Mucosa of rectum (tissue), 2 donors: ENCODE measurements around the gene DCDC2C.
"Not testable (repeated sequence)": the region's sequence is repeated elsewhere in the genome, so short reads cannot be mapped to it uniquely, and the experiment has no call there.

Experiments used
- H3K27ac ChIP-seq, 2 donors: one replicate each; pipeline ENCODE4 v1.7.0; 2013; ENCODE audit warnings: inconsistent platforms in 2 of 2, low read depth in 2 of 2, low read length in 2 of 2
- H3K27me3 ChIP-seq, 2 donors: one replicate each; pipeline ENCODE4 v1.7.0; 2013; ENCODE audit warnings: low read length in 2 of 2; ENCODE audit not compliant: control insufficient read depth in 2 of 2, insufficient read depth in 2 of 2
- H3K36me3 ChIP-seq, 2 donors: one replicate each; pipeline ENCODE4 v1.7.0; 2013; ENCODE audit warnings: low read length in 2 of 2; ENCODE audit not compliant: control insufficient read depth in 2 of 2, insufficient read depth in 2 of 2
- H3K4me1 ChIP-seq, 2 donors: one replicate each; pipeline ENCODE4 v1.7.0; 2013; ENCODE audit warnings: low read length in 2 of 2, mild to moderate bottlenecking in 1 of 2; ENCODE audit not compliant: control insufficient read depth in 2 of 2, insufficient read depth in 2 of 2
- H3K4me3 ChIP-seq, 2 donors: one replicate each; pipeline ENCODE4 v1.7.0; 2013; ENCODE audit warnings: low read length in 2 of 2
- H3K9ac ChIP-seq, 2 donors: one replicate each; pipeline ENCODE4 v1.7.0; 2013; ENCODE audit warnings: low read length in 2 of 2, low read depth in 1 of 2, mild to moderate bottlenecking in 1 of 2
- H3K9me3 ChIP-seq, 2 donors: one replicate each; pipeline ENCODE4 v1.7.0; 2013; ENCODE audit warnings: low read length in 2 of 2; ENCODE audit not compliant: control insufficient read depth in 2 of 2
- donor health status: healthy.
- donor health status: Normal muscosa, but diverticular disease.

Gene DCDC2C, protein sequence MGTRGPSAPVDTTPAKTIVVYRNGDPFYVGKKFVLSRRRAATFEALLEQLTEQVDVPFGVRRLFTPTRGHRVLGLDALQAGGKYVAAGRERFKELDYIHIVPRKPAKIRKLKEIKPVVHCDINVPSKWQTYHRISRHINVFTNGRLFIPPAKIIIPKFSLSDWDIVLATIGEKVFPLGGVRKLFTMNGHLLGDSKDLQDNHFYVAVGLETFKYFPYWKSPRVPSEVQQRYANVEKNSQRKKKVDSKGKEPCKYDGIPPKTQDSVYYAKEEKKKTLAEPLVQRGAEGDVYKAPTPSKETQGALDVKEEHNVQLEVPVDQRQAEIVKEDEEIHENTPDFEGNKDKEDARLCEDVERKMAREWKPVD

DNA sequence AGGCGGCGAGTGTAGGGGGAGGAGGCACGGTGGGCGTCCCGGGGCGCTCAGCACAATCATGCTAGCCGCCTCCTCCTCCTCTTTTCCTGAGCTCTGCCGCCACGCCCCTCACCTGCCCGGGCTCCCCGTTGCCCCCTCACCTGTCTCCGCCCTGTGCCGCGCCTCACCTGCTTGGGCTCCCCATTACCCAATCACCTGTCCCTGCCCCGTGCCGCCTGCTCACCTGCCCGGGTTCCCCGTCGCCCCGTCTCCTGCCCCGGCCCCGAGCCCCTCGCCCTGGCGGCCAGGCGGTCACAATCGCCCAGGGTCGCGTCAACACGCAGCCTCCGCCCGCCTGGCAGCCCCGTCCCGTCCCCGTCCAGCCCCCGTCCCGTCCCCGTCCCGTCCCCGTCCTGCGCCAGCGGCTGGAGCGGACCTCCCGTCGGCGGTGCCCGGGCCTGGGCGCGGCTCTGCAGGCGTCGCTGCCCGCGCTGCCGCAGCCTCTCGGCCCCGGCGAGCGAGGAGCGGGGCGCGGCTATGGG is at the start of gene DCDC2C:
Gene DCDC2C (plus strand): TSS at position 340 of the 521 bp plus-strand sequence. CDS start 177 bp downstream, at position 517.
- no peak within 1 kb of the TSS for H3K4me3 ChIP-seq
- no peaks in the 10 kb centered on the region for H3K4me1 ChIP-seq
- no peaks in the 10 kb centered on the region for H3K9me3 ChIP-seq
- no peaks in the 10 kb centered on the region for H3K36me3 ChIP-seq
- H3K9ac ChIP-seq, result no peak within 1 kb of the TSS
- H3K27me3 ChIP-seq, result no peaks in the 10 kb centered on the region
- no peak within 1 kb of the TSS for H3K27ac ChIP-seq

DNA sequence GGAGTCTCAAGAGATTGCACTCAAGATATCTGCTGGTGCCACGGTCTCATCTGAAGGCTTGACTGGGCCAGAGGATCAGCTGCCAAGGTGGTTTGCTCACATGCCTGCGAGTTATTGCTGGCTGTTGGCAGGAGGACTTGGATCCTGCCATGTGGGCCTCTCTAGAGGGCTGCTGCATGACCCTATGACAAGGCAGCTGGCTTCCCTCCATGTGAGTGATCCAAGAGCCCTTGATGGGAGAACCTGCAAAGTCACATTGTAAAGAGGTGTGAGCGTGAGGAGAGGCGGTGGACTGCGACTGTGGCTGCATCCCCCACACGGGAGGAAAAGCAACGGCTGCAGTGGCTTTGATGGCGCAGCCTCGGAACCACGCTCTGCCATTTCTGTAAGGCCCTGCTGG is 49.4 kb upstream of the DCDC2C start:
- no peak overlapping the region for H3K27ac ChIP-seq
- H3K36me3 ChIP-seq, result no peaks in the 10 kb centered on the region
- H3K4me1 ChIP-seq, result peaks cover 4 to 6% of the 10 kb centered on the region in 2 donors
- peaks cover 0 to 5% of the 10 kb centered on the region in 2 donors for H3K27me3 ChIP-seq
- no peak overlapping the region for H3K9ac ChIP-seq
- no peaks in the 10 kb centered on the region for H3K9me3 ChIP-seq
- H3K4me3 ChIP-seq, result no peak overlapping the region

DNA sequence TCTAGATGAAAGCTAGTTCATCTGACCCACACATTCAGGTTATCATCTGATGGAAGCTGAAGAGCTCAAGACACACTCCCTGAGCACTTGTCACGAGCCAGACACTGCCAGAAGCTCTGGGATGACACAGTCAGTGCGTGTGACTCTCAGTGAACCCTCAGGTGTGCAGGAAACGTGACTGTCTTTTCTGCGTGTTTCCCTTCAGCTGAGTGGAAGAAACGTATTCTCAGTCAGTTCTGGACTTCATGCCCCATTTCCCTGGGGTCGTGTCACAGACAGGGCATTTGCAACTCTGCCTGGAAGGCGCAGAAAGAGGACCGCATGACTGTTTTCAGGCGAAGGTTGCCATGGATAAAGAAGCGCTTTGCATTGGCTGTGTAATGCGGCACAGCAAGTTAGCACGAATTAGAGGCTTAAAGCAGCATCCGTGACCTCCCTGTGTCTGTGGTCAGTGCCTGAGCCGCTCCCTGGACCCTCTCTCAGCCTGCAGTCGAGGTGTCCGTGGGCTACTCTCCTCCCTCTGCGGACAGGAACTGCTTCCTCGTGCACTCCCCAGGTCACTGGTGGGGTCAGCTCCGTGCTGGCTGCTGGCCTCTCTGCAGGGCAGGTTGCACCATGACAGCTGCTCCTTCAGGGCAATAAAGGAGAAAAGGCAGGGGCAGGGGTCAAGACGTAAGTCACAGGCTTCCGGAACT is 48.7 kb upstream of the DCDC2C start:
- Histone ChIP-seq H3K4me1 (peaks cover 4 to 6% of the 10 kb centered on the region in 2 donors), H3K9ac (no peak overlapping the region), H3K9me3 (no peaks in the 10 kb centered on the region), H3K27me3 (peaks cover 0 to 5% of the 10 kb centered on the region in 2 donors), H3K4me3 (no peak overlapping the region), H3K36me3 (no peaks in the 10 kb centered on the region), H3K27ac (no peak overlapping the region)

DNA sequence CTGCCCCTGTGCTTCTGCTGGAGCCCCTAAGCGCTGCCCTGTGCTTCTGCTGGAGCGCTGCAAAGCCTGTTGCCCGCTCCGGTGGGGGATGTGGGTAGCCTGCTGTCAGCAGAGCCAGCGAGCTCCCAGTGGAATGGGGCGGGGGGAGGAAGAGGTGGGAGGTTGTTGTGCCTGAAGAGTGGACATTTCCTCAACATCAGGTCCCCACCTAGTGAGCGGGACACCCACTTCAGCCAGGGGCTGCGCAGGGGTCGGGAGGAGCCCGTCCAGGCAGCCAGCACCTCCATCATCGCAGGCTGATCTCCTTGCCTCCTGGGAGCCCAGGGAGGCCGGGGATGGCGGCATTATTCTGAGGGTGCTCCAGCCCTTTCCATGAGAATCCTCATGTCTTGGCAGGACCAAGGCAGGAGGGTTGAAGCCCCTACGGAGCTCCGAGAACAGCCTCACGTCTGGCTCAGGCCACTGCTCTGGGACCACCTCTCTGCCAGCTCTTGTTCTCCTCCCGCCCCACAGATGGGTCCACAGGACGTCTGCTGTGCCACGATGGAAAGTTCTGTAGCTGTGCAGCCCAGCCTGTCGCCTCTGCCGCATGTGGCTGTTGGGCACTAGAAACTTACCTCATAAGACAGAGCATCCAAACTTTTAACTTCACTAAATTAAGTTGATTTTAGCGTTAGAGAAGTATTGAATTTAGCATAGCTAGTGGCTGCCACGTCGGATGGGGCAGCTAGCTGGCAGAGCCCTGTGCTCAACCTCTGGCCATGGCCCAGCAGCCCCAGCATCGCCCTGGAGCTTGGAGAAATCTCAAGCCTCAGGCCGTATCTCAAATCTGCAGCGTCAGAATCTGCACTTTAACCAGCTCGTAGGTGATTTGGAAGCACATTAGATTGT is 47.3 kb upstream of the DCDC2C start:
- Histone ChIP-seq H3K36me3 (no peaks in the 10 kb centered on the region), H3K4me1 (peaks cover 4 to 6% of the 10 kb centered on the region in 2 donors), H3K27me3 (peaks cover 0 to 5% of the 10 kb centered on the region in 2 donors), H3K4me3 (no peak overlapping the region), H3K9ac (no peak overlapping the region), H3K27ac (no peak overlapping the region), H3K9me3 (no peaks in the 10 kb centered on the region)

DNA sequence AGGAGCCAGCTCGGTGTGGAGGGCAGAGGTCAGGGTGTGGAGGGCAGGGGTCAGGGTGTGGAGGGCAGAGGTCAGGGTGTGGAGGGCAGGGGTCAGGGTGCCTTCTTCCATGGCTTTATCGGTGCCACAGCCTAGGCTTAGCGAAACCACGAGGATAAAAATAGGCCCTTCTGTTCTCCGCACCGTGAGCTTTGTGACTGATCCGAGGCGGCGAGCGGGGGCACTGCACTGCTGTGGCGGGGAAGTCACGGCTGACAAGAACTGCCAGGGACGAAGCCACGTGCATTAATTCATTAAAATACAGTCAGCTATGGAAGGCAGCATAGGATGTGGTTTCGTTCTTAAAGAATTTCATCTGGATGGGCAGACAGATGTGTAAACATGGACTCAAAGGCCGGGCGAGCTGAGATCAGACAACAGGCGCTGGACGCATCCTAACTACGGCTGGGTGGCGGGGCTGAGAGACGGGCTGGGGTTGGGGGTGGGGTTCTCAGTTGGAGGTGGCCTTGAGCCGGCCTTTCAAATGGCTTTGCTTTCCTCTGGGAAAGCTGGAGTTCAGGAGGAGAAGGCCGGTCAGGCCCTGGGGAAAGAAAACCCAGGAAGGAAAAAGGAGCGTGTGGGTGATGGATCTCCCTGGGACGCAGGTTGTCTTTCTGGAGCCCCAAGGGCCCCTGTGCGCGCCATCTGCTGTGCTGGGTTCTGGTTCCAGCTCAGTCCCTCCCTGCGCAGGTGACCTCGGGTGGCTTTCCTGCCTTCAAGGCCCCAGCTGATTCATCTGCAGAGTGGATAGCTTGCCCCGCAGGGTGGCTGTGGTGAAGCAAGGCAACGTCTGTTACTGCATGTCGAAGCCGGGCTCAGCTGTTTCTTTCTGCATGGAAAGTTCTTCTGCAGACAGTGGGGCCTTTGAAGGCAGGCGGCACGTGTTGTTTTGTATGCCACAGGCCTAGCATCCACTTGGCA is 46.3 kb upstream of the DCDC2C start:
- no peak overlapping the region for H3K9ac ChIP-seq
- H3K4me1 ChIP-seq, result peaks cover 0 to 2% of the 10 kb centered on the region in 2 donors
- no peak overlapping the region for H3K27ac ChIP-seq
- H3K36me3 ChIP-seq, result no peaks in the 10 kb centered on the region
- H3K27me3 ChIP-seq, result peaks cover 0 to 2% of the 10 kb centered on the region in 2 donors
- no peaks in the 10 kb centered on the region for H3K9me3 ChIP-seq
- no peak overlapping the region for H3K4me3 ChIP-seq

DNA sequence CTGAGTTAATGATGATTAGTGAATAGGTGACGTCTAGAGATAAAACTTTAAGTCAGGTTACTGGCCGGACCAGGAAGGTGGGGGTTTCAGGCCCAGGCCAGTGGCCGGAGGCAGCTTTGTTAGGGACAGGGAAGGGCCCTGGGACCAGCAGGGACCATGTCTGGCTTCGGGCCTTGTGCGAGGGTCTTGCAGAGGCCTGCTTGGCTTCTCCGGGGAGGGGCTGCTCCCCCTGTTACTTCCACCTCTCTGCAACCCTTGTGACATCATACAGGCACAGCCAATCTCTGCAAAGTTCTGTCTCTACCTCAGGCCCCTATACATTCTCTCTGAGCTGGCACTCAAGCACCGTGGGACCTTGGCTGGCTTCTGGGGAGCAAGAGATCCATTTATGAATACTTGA is 45.5 kb upstream of the DCDC2C start, which contains the start of gene ALLC:
Gene ALLC (plus strand): TSS at position 320 of the 400 bp plus-strand sequence. CDS start 12,958 bp downstream, outside the sequence.
- Histone ChIP-seq H3K4me3 (no peak within 1 kb of the TSS), H3K9ac (no peak within 1 kb of the TSS), H3K36me3 (no peaks in the 10 kb centered on the region), H3K9me3 (no peaks in the 10 kb centered on the region), H3K27me3 (no peaks in the 10 kb centered on the region), H3K27ac (no peak within 1 kb of the TSS), H3K4me1 (no peaks in the 10 kb centered on the region)

DNA sequence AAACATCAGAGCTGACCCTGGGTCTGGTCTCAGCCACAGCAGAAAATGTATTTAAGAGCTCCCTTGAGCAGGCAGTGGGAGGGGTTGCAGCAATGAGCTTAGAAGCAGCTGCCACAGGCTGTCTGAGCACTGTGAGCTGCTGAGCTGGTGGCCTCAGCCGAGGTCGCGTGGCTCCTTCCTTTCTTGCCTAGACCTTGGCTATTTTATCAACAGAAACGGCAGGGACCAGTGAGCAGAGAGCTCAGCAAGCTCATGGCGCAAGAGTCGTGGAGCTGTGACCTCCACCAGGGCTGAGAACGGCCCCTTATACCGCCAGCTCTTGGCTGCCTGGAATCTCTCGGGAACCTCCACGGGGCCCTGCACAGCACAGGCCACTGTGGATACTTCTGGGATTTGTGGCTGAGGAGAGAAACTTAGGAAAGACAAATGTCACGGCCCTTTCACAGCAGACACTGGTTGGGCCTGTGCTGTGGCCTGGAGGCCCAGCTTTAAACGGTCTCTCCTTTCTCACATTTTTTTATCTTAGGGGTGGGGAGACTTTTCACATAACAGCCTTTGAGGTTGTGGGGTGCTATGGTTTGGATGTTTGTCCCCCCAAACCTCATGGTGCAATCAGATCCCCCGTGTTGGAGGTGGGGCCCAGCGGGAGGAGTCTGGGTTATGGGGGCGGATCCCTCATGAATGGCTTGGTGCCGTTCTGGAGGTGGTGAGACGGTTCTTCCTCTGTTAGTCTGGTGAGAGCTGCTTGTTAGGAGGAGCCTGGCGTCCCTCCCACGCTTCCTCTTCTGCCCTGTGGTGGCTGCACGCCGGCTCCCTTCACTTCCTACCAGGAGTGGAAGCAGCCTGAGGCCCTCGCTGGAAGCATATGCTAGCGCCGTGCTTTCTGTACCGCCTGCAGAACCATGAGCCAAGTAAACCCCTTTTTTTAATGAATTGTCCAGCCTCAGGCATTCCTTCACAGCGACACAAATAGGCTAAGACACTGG is 43.6 kb upstream of the DCDC2C start:
- Histone ChIP-seq H3K27me3 (no peaks in the 10 kb centered on the region), H3K36me3 (no peaks in the 10 kb centered on the region), H3K4me3 (no peak overlapping the region), H3K9ac (no peak overlapping the region), H3K4me1 (no peaks in the 10 kb centered on the region), H3K27ac (peak overlapping the region; percentile 5 to 23), H3K9me3 (no peaks in the 10 kb centered on the region)

DNA sequence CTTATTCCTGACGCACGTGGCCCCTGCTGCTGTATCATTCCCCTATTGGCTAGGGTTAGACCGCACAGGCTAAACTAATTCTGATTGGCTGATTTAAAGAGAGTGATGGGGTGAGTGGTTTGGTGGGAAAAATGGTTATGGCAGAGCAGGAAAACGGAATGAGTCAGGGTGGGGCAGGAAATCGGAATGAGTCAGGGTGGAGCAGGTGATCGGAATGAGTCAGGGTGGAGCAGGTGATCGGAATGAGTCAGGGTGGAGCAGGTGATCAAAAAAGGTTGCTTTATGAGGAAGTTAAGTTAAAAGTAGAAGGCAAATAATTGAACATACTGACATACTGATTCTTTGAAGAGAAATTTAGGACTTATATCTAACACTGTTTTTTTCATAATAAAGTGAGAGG is 42.7 kb upstream of the DCDC2C start:
- H3K4me1 ChIP-seq, H3K9me3 ChIP-seq, H3K27ac ChIP-seq: not testable (repeated sequence)

More for the DNA sequence above, 42.7 kb upstream of the DCDC2C start:
- not testable (repeated sequence) for H3K27me3 ChIP-seq, H3K4me3 ChIP-seq, H3K36me3 ChIP-seq, H3K9ac ChIP-seq
